Large intestine (tissue), 3 donors: Measurements from ENCODE around the gene TNFRSF14. TPM values are rescaled to one million over a fixed set of nuclear protein-coding genes. Genes with fewer than 3 reads are reported as not detected.
A peak's percentile ranks its signal among the peaks of the same experiment; 100 is the strongest.
"Not testable (repeated sequence)": the region's sequence is repeated elsewhere in the genome, so short reads cannot be mapped to it uniquely, and the experiment has no call there.

ENCODE experiments used
- DNase-seq, 2 donors: peaks; one replicate each; pipeline versions ENCODE4 v3.0.0 to v3.0.0-alpha.2; 2013
- H3K27ac ChIP-seq: one replicate; pipeline ENCODE4 v1.5.1; 2013; ENCODE audit warnings: low read length
- H3K27me3 ChIP-seq: 2 replicates; pipeline ENCODE4 v1.6.1; 2013; ENCODE audit warnings: low read length; ENCODE audit not compliant: control insufficient read depth, insufficient read depth
- H3K36me3 ChIP-seq: 2 replicates; pipeline ENCODE4 v1.6.1; 2013; ENCODE audit warnings: low read length; ENCODE audit not compliant: control insufficient read depth, insufficient read depth
- H3K4me1 ChIP-seq: one replicate; pipeline ENCODE4 v1.6.1; 2013; ENCODE audit warnings: low read length; ENCODE audit not compliant: control insufficient read depth, insufficient read depth
- H3K4me3 ChIP-seq: one replicate; pipeline ENCODE4 v1.5.1; 2013; ENCODE audit warnings: low read length
- H3K9me3 ChIP-seq: one replicate; pipeline ENCODE4 v1.6.1; 2013; ENCODE audit warnings: mild to moderate bottlenecking, low read depth, low read length, moderate library complexity; ENCODE audit not compliant: control insufficient read depth
- WGBS: methylation state at CpG from one replicate; pipeline ENCODE4 v1.1.5; 2013; ENCODE audit warnings: low lambda C conversion rate; ENCODE audit not compliant: insufficient coverage; 5-methylcytosine and 5-hydroxymethylcytosine counted together
- polyA plus RNA-seq: library from polyadenylated mRNA; unstranded; fragments of 120-200 nt; gene quantifications from one replicate; pipeline ENCODE4 v1.2.1, GENCODE V29; 2013

The TNFRSF14 gene
- polyA plus RNA-seq, 1 donor: 318 TPM

GRCh38 chr1:2544875-2545640 is 11.1 kb upstream of the TNFRSF14 start:
- no CpG with 5 or more reads among the region's 19 CpGs for WGBS
- no peak overlapping the region for H3K4me3 ChIP-seq
- H3K36me3 ChIP-seq: no peaks in the 10 kb centered on the region
- peak overlapping the region; percentile 68 for H3K27ac ChIP-seq
- H3K4me1 ChIP-seq: peaks cover 70% of the 10 kb centered on the region
- no peaks in the 10 kb centered on the region for H3K9me3 ChIP-seq
- H3K27me3 ChIP-seq: peaks cover 8% of the 10 kb centered on the region
- no peak for DNase-seq

- Histone ChIP-seq H3K36me3 (no peaks in the 10 kb centered on the region), H3K27ac (peak overlapping the region; percentile 92), H3K27me3 (peaks cover 3% of the 10 kb centered on the region), H3K4me1 (peaks cover 70% of the 10 kb centered on the region), H3K4me3 (peak overlapping the region; percentile 39), H3K9me3 (no peaks in the 10 kb centered on the region)
- WGBS: no CpG with 5 or more reads among the region's 43 CpGs
- DNase-seq: peak; percentile 91
Observed at GRCh38 chr1:2545754-2546514, 10.2 kb upstream of the TNFRSF14 start.

GRCh38 chr1:2546515-2547209 is 9.5 kb upstream of the TNFRSF14 start:
- DNase-seq: peak; percentile 92 to 95
- no CpG with 5 or more reads among the region's 52 CpGs for WGBS
- Histone ChIP-seq H3K27me3 (no peaks in the 10 kb centered on the region), H3K4me3 (peak overlapping the region; percentile 39), H3K9me3 (no peaks in the 10 kb centered on the region), H3K27ac (peak overlapping the region; percentile 92), H3K36me3 (peaks cover 3% of the 10 kb centered on the region), H3K4me1 (peaks cover 70% of the 10 kb centered on the region)

GRCh38 chr1:2547210-2548067 is 8.7 kb upstream of the TNFRSF14 start:
- Histone ChIP-seq H3K4me1 (peaks cover 63% of the 10 kb centered on the region), H3K27me3 (no peaks in the 10 kb centered on the region), H3K36me3 (peaks cover 3% of the 10 kb centered on the region), H3K9me3 (no peaks in the 10 kb centered on the region), H3K4me3 (peak overlapping the region; percentile 39), H3K27ac (peak overlapping the region; percentile 92)
- no CpG with 5 or more reads among the region's 27 CpGs for WGBS
- peak in 1 of 2 donors; percentile 63 for DNase-seq

GRCh38 chr1:2548068-2548589 is 8.0 kb upstream of the TNFRSF14 start:
- WGBS: no CpG with 5 or more reads among the region's 17 CpGs
- DNase-seq: peak; percentile 71 to 78
- no peak overlapping the region for H3K4me3 ChIP-seq
- peaks cover 58% of the 10 kb centered on the region for H3K4me1 ChIP-seq
- H3K27ac ChIP-seq: peak overlapping the region; percentile 92
- peaks cover 3% of the 10 kb centered on the region for H3K36me3 ChIP-seq
- no peaks in the 10 kb centered on the region for H3K27me3 ChIP-seq
- H3K9me3 ChIP-seq: no peaks in the 10 kb centered on the region

- not testable (repeated sequence) for H3K9me3 ChIP-seq, H3K27me3 ChIP-seq, DNase-seq, H3K36me3 ChIP-seq, H3K4me3 ChIP-seq
- Histone ChIP-seq H3K4me1 (peaks cover 52% of the 10 kb centered on the region), H3K27ac (peak overlapping the region; percentile 92)
- WGBS: no CpG with 5 or more reads among the region's 28 CpGs
Observed at GRCh38 chr1:2549367-2550029, 6.7 kb upstream of the TNFRSF14 start.

GRCh38 chr1:2550309-2550861 is 5.8 kb upstream of the TNFRSF14 start:
- WGBS: no CpG with 5 or more reads among the region's 12 CpGs
- H3K27me3 ChIP-seq, H3K27ac ChIP-seq, H3K9me3 ChIP-seq, H3K36me3 ChIP-seq, DNase-seq, H3K4me3 ChIP-seq: not testable (repeated sequence)
- peaks cover 52% of the 10 kb centered on the region for H3K4me1 ChIP-seq

GRCh38 chr1:2551544-2551943 is 4.6 kb upstream of the TNFRSF14 start:
- not testable (repeated sequence) for H3K27me3 ChIP-seq, H3K27ac ChIP-seq, H3K9me3 ChIP-seq, H3K36me3 ChIP-seq, H3K4me3 ChIP-seq, DNase-seq
- peaks cover 48% of the 10 kb centered on the region for H3K4me1 ChIP-seq
- no CpG with 5 or more reads among the region's 9 CpGs for WGBS

- Histone ChIP-seq H3K27me3 (no peaks in the 10 kb centered on the region), H3K4me1 (peaks cover 42% of the 10 kb centered on the region), H3K4me3 (no peak overlapping the region), H3K9me3 (no peaks in the 10 kb centered on the region), H3K27ac (no peak overlapping the region), H3K36me3 (peaks cover 3% of the 10 kb centered on the region)
- DNase-seq: no peak
- no CpG with 5 or more reads among the region's 26 CpGs for WGBS
Observed at GRCh38 chr1:2552189-2552588, 4.0 kb upstream of the TNFRSF14 start.
